Stimulated activated CD8-positive, alpha-beta memory T cell treated with anti-CD3 and anti-CD28 coated beads, Interleukin-12 subunit alpha, Interleukin-12 subunit beta, amount 100 ng/mL, for 1 hour (primary cell): ENCODE data around the gene RNF157.
"Not testable (repeated sequence)": the region's sequence is repeated elsewhere in the genome, so short reads cannot be mapped to it uniquely, and the experiment has no call there.

Experiments
- DNase-seq: peaks from one replicate; pipeline ENCODE4 v3.0.0-alpha.2; 2020; ENCODE audit warnings: low read depth

The RNF157 gene

GRCh38 chr17:76234354-76234679 lies 6.0 kb downstream of the RNF157 start:
- DNase-seq, result no peak

- DNase-seq, result no peak
Observed at GRCh38 chr17:76233588-76234353, 6.5 kb downstream of the RNF157 start.

- no peak for DNase-seq
Observed at GRCh38 chr17:76232342-76232741, 8.0 kb downstream of the RNF157 start.

DNA sequence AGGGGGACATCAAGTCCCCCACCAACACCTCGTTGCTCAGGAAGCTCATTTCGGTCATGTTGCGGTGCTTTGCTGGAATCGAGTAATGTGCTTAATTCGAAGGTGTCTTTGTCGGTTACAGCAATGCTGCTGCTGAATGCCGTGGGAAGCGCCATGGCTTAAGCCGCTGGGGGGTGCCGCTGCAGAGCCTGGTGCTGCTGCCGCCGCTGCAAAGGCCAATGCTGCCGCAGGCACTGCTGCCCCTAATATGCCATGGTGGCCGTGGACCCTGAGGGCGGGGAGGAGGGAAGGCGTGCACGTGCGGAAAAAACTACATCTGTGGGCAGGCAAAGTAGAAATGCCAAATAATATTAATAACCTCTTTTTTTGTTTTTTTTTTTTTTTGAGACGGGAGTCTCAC lies 13.5 kb downstream of the RNF157 start:
- DNase-seq, result not testable (repeated sequence)

- not testable (repeated sequence) for DNase-seq
Observed at GRCh38 chr17:76225373-76226086, 14.8 kb downstream of the RNF157 start.

GRCh38 chr17:76223802-76224201 lies 16.5 kb downstream of the RNF157 start:
- DNase-seq, result no peak

DNA sequence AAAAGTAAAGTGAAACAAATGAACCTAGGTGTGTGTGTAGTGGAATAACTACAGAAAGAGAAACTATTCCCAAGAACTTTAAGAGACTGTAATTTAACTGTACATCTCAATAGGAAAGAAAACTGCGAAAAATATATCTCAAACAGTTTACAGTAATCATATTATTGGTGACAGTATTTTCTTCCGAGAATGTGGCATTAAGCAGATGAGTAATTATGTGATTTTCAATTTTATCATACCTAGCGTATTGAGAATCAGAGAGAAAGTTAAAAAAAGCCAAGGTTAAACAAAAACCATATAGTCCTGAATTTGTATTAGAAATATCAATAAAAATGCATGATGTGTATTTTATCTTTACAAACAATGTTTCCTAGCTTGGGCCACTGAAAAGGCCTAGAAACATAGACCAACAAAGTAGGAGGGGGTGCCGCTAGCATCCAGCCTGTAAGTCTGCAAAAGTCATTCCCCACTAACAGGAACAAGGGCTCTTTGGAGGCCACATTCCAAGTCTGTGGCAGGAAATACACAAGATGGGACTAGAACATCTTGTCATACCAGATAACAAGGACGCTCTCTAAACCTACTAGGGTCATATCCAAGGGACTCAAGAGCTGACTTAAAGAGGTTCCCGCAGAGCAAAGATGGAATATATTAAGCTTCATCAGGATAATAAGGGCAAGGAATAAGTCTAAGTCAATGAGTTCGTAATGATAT lies 20.5 kb downstream of the RNF157 start:
- no peak for DNase-seq

- no peak for DNase-seq
Observed at GRCh38 chr17:76217081-76217480, 23.2 kb downstream of the RNF157 start.

- DNase-seq, result no peak
Observed at GRCh38 chr17:76213491-76213890, 26.8 kb downstream of the RNF157 start.

DNA sequence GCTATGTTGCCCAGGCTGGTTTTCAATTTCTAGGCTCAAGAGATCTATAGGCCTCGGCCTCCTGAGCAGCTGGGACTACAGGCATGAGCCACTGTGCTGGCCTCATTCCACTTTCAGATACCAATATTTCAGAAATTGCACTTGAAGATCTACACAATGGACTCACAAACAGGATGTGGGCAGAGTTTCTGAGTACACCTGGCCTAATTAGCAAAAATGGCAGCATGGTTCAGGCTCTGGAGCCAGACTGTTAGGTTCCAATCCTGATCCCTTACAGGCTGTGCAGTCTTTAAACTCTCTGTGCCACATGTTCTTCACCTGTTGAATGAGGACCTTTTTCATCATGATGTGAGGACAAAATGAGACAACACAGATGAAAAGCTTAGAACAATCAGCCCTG lies 32.2 kb downstream of the RNF157 start:
- no peak for DNase-seq

- no peak for DNase-seq
Observed at GRCh38 chr17:76207275-76208059, 32.8 kb downstream of the RNF157 start.

GRCh38 chr17:76205542-76206144 lies 34.6 kb downstream of the RNF157 start:
- not testable (repeated sequence) for DNase-seq

DNA sequence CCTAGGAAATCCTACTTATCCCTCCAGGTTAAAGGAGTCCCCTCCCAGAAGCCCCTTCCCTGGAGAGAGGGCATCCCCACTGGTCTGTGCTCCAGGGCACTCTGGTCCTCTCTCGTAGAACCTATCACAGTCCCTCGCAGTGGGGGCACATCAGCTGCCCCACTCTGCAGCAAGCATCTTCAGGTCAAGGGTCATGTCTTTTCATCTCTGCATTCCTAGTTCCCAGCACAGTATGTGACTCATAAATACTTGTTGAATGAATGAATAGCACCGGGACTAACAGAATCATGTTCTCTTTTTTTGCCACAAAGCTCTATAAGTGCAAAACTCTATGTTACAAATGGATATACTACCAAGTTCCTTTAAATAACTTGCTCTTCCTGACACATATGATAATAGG lies 36.0 kb downstream of the RNF157 start:
- no peak for DNase-seq

- no peak for DNase-seq
Observed at GRCh38 chr17:76200354-76200753, 39.9 kb downstream of the RNF157 start.

- peak; percentile 40 for DNase-seq
Observed at GRCh38 chr17:76199469-76199868, 40.8 kb downstream of the RNF157 start.

DNA sequence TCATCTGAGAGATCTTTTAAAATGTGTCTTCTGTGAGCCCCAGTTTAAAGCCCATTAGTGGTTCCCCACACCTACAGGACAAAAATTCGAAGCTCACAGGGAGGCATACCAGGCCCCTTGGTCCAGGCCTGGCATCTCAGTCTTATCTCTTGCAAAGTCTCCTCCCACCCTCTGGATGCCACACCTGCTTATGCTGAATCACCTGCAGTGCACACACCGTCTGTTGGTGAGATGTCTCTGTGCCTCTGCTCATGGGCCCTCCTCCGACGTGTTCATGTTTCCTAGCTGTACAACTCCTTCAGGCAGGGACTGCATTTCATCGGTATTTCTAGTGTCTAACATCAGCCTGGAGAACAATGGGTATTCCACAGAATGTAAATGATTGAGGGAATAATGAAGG lies 41.6 kb downstream of the RNF157 start:
- no peak for DNase-seq

GRCh38 chr17:76197911-76198310 lies 42.4 kb downstream of the RNF157 start:
- DNase-seq, result no peak

- no peak for DNase-seq
Observed at GRCh38 chr17:76196675-76197074, 43.6 kb downstream of the RNF157 start.

DNA sequence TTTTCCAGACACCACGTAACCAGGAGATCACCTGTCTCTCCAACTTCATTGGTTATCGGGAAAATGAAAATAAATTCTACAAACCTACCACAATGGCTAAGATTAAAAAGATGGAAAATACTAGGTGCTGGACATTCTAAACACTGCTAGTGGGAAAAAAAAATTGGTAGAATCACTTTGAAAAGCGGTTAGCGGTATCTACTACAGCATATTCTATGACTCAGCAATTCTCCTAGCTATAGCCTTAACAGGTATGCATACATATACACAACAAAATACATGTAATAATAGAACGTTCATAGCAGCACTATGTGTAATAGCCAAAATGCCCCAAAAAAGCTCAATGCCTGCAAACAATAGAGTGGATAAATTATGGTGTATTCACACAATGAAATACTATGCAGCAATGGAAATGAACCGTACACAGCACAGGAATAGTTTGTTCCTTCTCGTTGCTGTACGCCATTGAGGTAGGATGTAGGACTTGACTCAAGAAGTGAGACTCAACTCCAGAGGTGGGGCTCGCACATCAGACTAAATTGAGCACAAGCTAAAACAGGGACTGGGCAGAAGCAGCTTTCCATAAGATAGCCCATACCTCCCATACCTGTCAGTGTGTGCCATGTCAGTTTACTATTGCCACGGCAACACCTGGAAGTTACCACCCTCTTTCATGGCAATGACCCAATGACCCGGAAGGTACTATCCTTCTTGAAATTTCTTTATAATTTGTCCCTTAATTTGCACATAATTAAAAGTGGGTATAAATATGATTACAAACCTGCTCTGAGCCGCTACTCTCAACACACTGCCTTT lies 44.8 kb downstream of the RNF157 start:
- DNase-seq, result no peak

- DNase-seq, result no peak
Observed at GRCh38 chr17:76193591-76193990, 46.7 kb downstream of the RNF157 start.

DNA sequence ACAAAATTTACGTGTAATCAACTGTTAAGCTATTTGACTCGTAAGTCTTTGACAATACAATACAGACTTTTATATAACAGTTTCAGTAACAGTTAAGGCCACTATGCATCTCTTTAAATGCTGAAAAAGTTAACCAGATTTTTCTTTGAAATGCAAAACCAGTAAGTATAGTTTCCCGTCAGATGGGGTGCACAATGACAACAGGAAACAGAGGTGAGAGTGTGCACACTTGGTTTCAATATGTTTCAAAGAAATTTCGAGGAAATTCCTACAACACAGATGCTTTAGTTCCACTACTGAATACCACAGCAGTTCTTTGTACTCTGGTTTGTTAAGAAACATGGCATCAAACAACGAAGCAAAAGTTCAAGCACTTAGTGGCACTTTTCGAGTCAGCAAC lies 48.4 kb downstream of the RNF157 start:
- DNase-seq, result peak; percentile 14
